ENCODE data around the gene TGIF1.

TGIF1 gene

GRCh38 chr18:3495691-3496430 lies 45.9 kb downstream of the TGIF1 start:
- H3K36me3 ChIP-seq (ENCODE audit: control insufficient read depth, insufficient read depth, low read length) = no peaks in the 10 kb centered on the region
- no peak overlapping the region for H2AFZ ChIP-seq
- H3K79me2 ChIP-seq = no peaks in the 10 kb centered on the region
- peaks cover 3% of the 10 kb centered on the region for H3K27me3 ChIP-seq (ENCODE audit: control insufficient read depth, insufficient read depth, low read length)
- H3K4me3 ChIP-seq (ENCODE audit: low read depth, low read length) = no peak overlapping the region
- no peak overlapping the region for H3K4me2 ChIP-seq (ENCODE audit: low read length)
- no peaks in the 10 kb centered on the region for H3K4me1 ChIP-seq
- TF ChIP-seq CTCF (IDR thresholded peaks at IDR 0.05) = no peak
- no peak overlapping the region for H3K9ac ChIP-seq
- no peak overlapping the region for H3K27ac ChIP-seq
- no peaks in the 10 kb centered on the region for H3K9me3 ChIP-seq (ENCODE audit: control insufficient read depth, low read length)

GRCh38 chr18:3498698-3499471 lies 48.9 kb downstream of the TGIF1 start:
- no peak for TF ChIP-seq CTCF (IDR thresholded peaks at IDR 0.05)
- H3K4me3 ChIP-seq (ENCODE audit: low read depth, low read length) = no peak overlapping the region
- H3K79me2 ChIP-seq = no peaks in the 10 kb centered on the region
- peaks cover 3% of the 10 kb centered on the region for H3K27me3 ChIP-seq (ENCODE audit: control insufficient read depth, insufficient read depth, low read length)
- H3K9me3 ChIP-seq (ENCODE audit: control insufficient read depth, low read length) = no peaks in the 10 kb centered on the region
- no peak overlapping the region for H3K9ac ChIP-seq
- no peak overlapping the region for H3K27ac ChIP-seq
- H2AFZ ChIP-seq = peak overlapping the region; percentile 70
- H3K4me2 ChIP-seq (ENCODE audit: low read length) = peak overlapping the region; percentile 51
- H3K36me3 ChIP-seq (ENCODE audit: control insufficient read depth, insufficient read depth, low read length) = no peaks in the 10 kb centered on the region
- no peaks in the 10 kb centered on the region for H3K4me1 ChIP-seq

- H3K4me3 ChIP-seq (ENCODE audit: low read depth, low read length) = no peak overlapping the region
- no peak overlapping the region for H3K27ac ChIP-seq
- no peak overlapping the region for H3K9ac ChIP-seq
These were observed 49.5 kb downstream of the TGIF1 start for GRCh38 chr18:3499501-3499900.

GRCh38 chr18:3500016-3500415 lies 50.0 kb downstream of the TGIF1 start:
- H3K9ac ChIP-seq = no peak overlapping the region
- no peak overlapping the region for H2AFZ ChIP-seq
- H3K9me3 ChIP-seq (ENCODE audit: control insufficient read depth, low read length) = no peaks in the 10 kb centered on the region
- no peaks in the 10 kb centered on the region for H3K4me1 ChIP-seq
- no peak for TF ChIP-seq CTCF (IDR thresholded peaks at IDR 0.05)
- no peak overlapping the region for H3K4me3 ChIP-seq (ENCODE audit: low read depth, low read length)
- no peak overlapping the region for H3K4me2 ChIP-seq (ENCODE audit: low read length)
- no peaks in the 10 kb centered on the region for H3K79me2 ChIP-seq
- no peak overlapping the region for H3K27ac ChIP-seq
- peaks cover 3% of the 10 kb centered on the region for H3K27me3 ChIP-seq (ENCODE audit: control insufficient read depth, insufficient read depth, low read length)
- no peaks in the 10 kb centered on the region for H3K36me3 ChIP-seq (ENCODE audit: control insufficient read depth, insufficient read depth, low read length)

More at GRCh38 chr18:3499501-3499900, 49.5 kb downstream of the TGIF1 start:
- H3K4me2 ChIP-seq (ENCODE audit: low read length) = peak overlapping the region; percentile 51
- peak overlapping the region; percentile 70 for H2AFZ ChIP-seq
- no peaks in the 10 kb centered on the region for H3K79me2 ChIP-seq
- H3K4me1 ChIP-seq = no peaks in the 10 kb centered on the region
- H3K9me3 ChIP-seq (ENCODE audit: control insufficient read depth, low read length) = no peaks in the 10 kb centered on the region
- no peak for TF ChIP-seq CTCF (IDR thresholded peaks at IDR 0.05)
- H3K27me3 ChIP-seq (ENCODE audit: control insufficient read depth, insufficient read depth, low read length) = peaks cover 3% of the 10 kb centered on the region
- H3K36me3 ChIP-seq (ENCODE audit: control insufficient read depth, insufficient read depth, low read length) = no peaks in the 10 kb centered on the region

All from parathyroid adenoma (tissue), 2 donors.